Measurements from ENCODE around the gene SNURF. TPM values are rescaled to one million over a fixed set of nuclear protein-coding genes. Genes with fewer than 3 reads are reported as not detected.
A peak's percentile ranks its signal among the peaks of the same experiment; 100 is the strongest.
"Not testable (repeated sequence)": the region's sequence is repeated elsewhere in the genome, so short reads cannot be mapped to it uniquely, and the experiment has no call there.

Gene SNURF
- total RNA-seq, 1 donor from 2014 or later = 16.7 TPM

GRCh38 chr15:24924621-24925020 lies 30.2 kb upstream of the SNURF start:
- no peak for TF ChIP-seq CTCF (conservative IDR thresholded peaks at IDR 0.05)
- no peak for DNase-seq (ENCODE audit: extremely low spot score, unreplicated experiment)
- Mint-ChIP-seq H3K27ac (no peak overlapping the region), H3K36me3 (peaks cover 3% of the 10 kb centered on the region), H3K9me3 (no peaks in the 10 kb centered on the region), H3K4me1 (ENCODE audit: unreplicated experiment) (no peaks in the 10 kb centered on the region), H3K27me3 (no peaks in the 10 kb centered on the region), H3K4me3 (no peak overlapping the region)

DNA sequence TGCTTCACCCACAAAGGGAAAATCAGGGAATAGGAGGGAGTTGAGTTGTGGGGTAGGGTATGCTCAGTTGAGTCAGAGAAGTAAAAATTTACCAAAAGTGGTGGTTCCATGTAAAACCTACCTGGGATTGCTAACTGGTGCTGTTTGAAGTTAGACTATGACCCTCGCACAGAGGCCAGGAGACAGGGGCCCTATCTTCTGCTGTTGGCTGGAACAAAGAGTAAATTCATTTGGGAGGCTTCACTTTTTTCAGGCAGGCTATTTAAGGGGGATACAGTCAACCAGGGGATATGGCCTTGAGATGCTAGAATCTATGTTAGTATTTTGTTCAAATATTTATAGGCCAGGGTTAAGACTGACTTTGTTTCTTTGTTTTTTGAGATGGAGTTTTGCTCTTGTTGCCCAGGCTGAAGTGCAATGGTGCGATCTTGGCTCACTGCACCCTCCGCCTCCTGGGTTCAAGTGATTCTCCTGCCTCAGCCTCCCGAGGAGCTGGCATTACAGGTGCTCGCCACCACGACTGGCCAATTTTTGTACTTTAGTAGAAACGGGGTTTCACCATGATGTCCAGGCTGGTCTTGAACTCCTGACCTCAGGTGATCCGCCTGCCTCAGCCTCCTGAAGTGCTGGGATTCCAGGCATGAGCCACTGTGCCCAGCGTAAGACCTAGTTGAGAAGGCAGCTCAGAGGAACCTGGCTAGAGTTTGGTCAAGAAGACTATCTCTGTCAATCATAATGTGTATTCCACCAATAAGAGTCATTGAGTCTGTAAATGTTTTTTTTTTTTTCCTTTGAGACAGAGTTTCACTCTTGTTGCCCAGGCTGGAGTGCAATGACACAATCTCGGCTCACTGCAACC lies 22.7 kb upstream of the SNURF start:
- H3K4me3 Mint-ChIP-seq; H3K27ac Mint-ChIP-seq; H3K9me3 Mint-ChIP-seq; H3K4me1 Mint-ChIP-seq (ENCODE audit: unreplicated experiment); H3K36me3 Mint-ChIP-seq; H3K27me3 Mint-ChIP-seq: not testable (repeated sequence)
- peak; percentile 18 for DNase-seq (ENCODE audit: extremely low spot score, unreplicated experiment)

DNA sequence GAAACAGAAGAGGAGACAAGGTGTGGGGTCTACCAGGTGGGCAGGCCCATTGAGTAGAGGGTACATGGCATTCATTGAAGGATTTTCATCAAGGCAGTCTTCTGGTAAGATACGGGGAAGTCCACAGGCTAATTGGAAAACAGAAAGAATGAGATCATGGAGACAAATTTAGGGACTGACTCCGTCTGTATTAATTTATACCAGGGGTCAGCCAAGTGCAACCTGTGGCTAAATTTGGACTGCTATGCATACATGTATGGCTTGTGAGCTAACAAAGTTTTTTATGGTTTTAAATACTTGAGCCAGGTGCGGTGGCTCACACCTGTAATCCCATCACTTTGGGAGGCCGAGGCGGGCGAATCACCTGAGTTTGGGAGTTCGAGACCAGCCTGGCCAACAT lies 21.1 kb upstream of the SNURF start:
- peaks cover 3% of the 10 kb centered on the region for H3K36me3 Mint-ChIP-seq
- no peak for DNase-seq (ENCODE audit: extremely low spot score, unreplicated experiment)
- no peak for TF ChIP-seq CTCF (conservative IDR thresholded peaks at IDR 0.05)
- no peaks in the 10 kb centered on the region for H3K27me3 Mint-ChIP-seq
- H3K4me1 Mint-ChIP-seq (ENCODE audit: unreplicated experiment) = no peaks in the 10 kb centered on the region
- peaks cover 5% of the 10 kb centered on the region for H3K9me3 Mint-ChIP-seq
- no peak overlapping the region for H3K27ac Mint-ChIP-seq
- H3K4me3 Mint-ChIP-seq = no peak overlapping the region

DNA sequence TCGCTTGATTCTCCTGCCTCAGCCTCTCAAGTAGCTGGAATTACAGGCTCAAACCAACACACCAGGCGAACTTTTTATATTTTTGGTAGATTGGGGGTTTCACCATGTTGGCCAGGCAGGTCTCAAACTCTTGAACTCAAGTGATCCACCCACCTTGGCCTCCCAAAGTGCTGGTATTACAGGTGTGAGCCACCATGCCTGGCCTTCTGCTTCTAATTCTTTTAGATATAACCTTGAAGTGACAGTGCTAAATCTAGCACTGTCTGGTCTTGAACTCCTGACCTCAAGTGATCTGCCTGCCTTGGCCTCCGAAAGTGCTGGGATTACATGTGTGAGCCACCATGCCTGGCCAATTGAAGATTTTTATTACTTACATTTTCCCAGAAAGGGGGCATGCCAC lies 16.6 kb upstream of the SNURF start:
- not testable (repeated sequence) for H3K9me3 Mint-ChIP-seq; H3K27me3 Mint-ChIP-seq; H3K36me3 Mint-ChIP-seq; H3K4me1 Mint-ChIP-seq (ENCODE audit: unreplicated experiment); H3K4me3 Mint-ChIP-seq; DNase-seq (ENCODE audit: extremely low spot score, unreplicated experiment); H3K27ac Mint-ChIP-seq

- H3K4me3 Mint-ChIP-seq = no peak overlapping the region
- no peak overlapping the region for H3K27ac Mint-ChIP-seq
- H3K36me3 Mint-ChIP-seq = no peaks in the 10 kb centered on the region
- H3K9me3 Mint-ChIP-seq = no peaks in the 10 kb centered on the region
- H3K27me3 Mint-ChIP-seq = no peaks in the 10 kb centered on the region
- DNase-seq (ENCODE audit: extremely low spot score, unreplicated experiment) = no peak
- TF ChIP-seq CTCF (conservative IDR thresholded peaks at IDR 0.05) = no peak
- no peaks in the 10 kb centered on the region for H3K4me1 Mint-ChIP-seq (ENCODE audit: unreplicated experiment)
Measured at GRCh38 chr15:24940236-24940635, 14.6 kb upstream of the SNURF start.

- Mint-ChIP-seq H3K27me3 (no peaks in the 10 kb centered on the region), H3K4me3 (no peak overlapping the region), H3K4me1 (ENCODE audit: unreplicated experiment) (no peaks in the 10 kb centered on the region), H3K36me3 (no peaks in the 10 kb centered on the region), H3K27ac (no peak overlapping the region), H3K9me3 (no peaks in the 10 kb centered on the region)
- TF ChIP-seq CTCF (conservative IDR thresholded peaks at IDR 0.05) = no peak
- DNase-seq (ENCODE audit: extremely low spot score, unreplicated experiment) = no peak
Measured at GRCh38 chr15:24943361-24943760, 11.4 kb upstream of the SNURF start.
